ENCODE results near the gene CBARP.

The CBARP gene

DNA sequence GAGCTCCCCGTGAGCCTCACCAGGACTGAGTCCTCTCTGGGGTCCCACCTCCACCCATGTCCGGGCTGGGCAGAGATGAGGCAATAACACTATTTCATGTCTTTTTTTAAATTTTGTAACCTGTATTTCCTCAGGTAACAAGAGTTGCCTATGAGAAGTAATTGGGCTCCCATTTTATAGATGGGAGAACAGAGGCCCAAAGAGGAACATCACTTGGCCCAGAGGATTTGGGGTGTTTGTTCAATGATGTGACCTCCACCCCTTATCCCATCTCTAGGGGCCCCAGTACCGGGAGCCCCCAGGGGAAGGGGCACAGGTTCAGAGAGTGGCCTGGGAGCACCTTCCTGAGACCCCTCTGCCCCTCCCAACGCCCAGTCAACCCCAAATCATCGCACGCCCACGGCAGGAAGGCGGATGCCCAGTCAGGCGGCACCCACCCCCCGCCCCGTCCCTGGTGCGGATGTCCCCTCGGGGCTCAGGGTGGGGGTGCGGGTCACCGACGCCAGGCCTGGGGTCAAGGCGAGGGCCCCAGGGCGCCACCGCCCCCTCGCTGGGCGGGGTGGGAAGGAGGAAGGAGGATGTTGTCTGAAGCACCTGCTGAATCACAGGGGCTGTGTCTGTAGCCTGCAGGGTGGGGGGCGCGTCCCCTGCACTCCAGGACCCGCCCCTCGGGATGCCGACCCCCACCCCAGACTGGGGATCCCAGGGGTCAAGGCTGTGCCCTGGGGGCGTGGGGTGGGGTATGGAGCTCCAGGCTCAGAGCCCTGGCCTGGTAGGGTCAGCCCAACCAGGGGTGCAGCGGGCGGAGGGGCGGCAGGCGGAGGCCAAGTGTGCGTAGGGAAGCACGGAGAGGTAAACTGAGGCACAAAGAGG is 22.3 kb upstream of the CBARP start:
- H3K36me3 ChIP-seq (ENCODE audit: insufficient read depth, low read length): peaks cover 37% of the 10 kb centered on the region
- peak overlapping the region; percentile 72 for H3K4me2 ChIP-seq (ENCODE audit: low read length)
- no peaks in the 10 kb centered on the region for H3K9me3 ChIP-seq (replicated peaks; ENCODE audit: low read length)
- H3K9ac ChIP-seq (ENCODE audit: low read depth, low read length): peak overlapping the region; percentile 23
- H3K4me3 ChIP-seq (ENCODE audit: low read length): peak overlapping the region; percentile 43
- peaks cover 80% of the 10 kb centered on the region for H3K4me1 ChIP-seq (ENCODE audit: control insufficient read depth, insufficient read depth, low read length)
- H3K27me3 ChIP-seq (ENCODE audit: control insufficient read depth, insufficient read depth, low read length): no peaks in the 10 kb centered on the region

DNA sequence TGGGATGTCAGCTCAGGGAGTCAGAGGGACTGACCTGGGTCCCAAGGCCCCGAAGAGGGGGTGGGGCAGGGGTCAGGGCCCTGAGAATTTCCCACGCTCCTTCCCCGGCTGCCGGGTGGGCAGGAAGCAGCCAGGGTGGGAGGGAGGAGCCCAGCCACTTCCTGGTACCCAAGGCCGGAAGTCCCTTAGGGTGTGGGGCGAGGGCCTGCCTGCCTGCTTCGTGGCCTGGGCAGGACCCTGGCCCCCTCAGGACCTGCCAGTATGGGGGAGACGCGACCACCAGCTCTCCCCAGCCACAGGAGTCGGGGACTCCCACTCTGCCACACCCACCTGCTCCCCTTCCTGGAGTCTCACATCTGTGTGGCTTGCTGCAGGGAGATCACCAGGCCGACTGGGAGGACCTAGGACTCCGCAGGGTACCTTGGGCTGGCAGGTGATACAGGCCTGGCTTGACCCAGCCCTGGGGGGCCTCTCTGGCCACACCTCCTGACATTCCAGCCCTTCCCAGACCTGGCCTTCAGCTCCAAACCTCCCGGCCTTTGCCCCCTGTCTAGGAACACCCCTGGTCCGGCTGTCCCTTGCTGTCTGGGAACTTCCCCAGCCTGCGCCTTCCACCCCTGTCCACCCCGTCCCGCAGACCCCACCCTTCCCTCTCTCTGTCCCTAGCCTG is 21.5 kb upstream of the CBARP start:
- H3K4me3 ChIP-seq (ENCODE audit: low read length): no peak overlapping the region
- peaks cover 45% of the 10 kb centered on the region for H3K36me3 ChIP-seq (ENCODE audit: insufficient read depth, low read length)
- H3K9ac ChIP-seq (ENCODE audit: low read depth, low read length): peak overlapping the region; percentile 23
- H3K4me2 ChIP-seq (ENCODE audit: low read length): no peak overlapping the region
- no peaks in the 10 kb centered on the region for H3K9me3 ChIP-seq (replicated peaks; ENCODE audit: low read length)
- H3K4me1 ChIP-seq (ENCODE audit: control insufficient read depth, insufficient read depth, low read length): peaks cover 80% of the 10 kb centered on the region
- no peaks in the 10 kb centered on the region for H3K27me3 ChIP-seq (ENCODE audit: control insufficient read depth, insufficient read depth, low read length)

DNA sequence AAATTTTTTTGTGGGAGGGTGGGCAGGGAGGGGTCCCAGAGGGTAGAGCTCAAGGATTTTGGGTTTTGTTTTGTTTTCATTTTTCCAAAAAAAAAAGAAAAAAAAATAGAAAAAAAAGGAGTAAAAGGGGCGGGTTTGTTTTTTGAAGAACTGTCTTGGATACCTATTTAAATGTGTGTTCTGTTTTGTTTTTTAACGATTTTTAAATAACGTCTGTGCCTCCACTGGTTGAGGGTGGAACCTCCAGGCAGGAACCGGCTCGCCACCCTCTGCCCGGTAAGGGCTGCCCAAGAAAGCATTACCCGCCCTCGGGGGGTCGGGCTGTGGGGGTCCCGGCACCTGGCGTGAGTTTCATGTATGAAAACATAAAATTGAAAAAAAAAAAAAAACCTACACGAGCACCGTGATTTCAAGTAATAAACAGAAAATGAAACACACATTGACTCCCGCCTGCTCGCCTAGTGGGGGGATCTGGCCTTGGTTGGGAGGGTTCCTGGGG is 21.0 kb upstream of the CBARP start:
- Histone ChIP-seq H3K27me3 (ENCODE audit: control insufficient read depth, insufficient read depth, low read length) (no peaks in the 10 kb centered on the region), H3K9me3 (replicated peaks; ENCODE audit: low read length) (no peaks in the 10 kb centered on the region), H3K36me3 (ENCODE audit: insufficient read depth, low read length) (peaks cover 51% of the 10 kb centered on the region), H3K4me2 (ENCODE audit: low read length) (no peak overlapping the region), H3K4me1 (ENCODE audit: control insufficient read depth, insufficient read depth, low read length) (peaks cover 84% of the 10 kb centered on the region), H3K4me3 (ENCODE audit: low read length) (no peak overlapping the region), H3K9ac (ENCODE audit: low read depth, low read length) (no peak overlapping the region)

GRCh38 chr19:1258163-1258492 is 20.3 kb upstream of the CBARP start:
- peaks cover 56% of the 10 kb centered on the region for H3K36me3 ChIP-seq (ENCODE audit: insufficient read depth, low read length)
- H3K27me3 ChIP-seq (ENCODE audit: control insufficient read depth, insufficient read depth, low read length): no peaks in the 10 kb centered on the region
- no peak overlapping the region for H3K9ac ChIP-seq (ENCODE audit: low read depth, low read length)
- H3K9me3 ChIP-seq (replicated peaks; ENCODE audit: low read length): no peaks in the 10 kb centered on the region
- H3K4me2 ChIP-seq (ENCODE audit: low read length): no peak overlapping the region
- H3K4me3 ChIP-seq (ENCODE audit: low read length): no peak overlapping the region
- peaks cover 86% of the 10 kb centered on the region for H3K4me1 ChIP-seq (ENCODE audit: control insufficient read depth, insufficient read depth, low read length)

DNA sequence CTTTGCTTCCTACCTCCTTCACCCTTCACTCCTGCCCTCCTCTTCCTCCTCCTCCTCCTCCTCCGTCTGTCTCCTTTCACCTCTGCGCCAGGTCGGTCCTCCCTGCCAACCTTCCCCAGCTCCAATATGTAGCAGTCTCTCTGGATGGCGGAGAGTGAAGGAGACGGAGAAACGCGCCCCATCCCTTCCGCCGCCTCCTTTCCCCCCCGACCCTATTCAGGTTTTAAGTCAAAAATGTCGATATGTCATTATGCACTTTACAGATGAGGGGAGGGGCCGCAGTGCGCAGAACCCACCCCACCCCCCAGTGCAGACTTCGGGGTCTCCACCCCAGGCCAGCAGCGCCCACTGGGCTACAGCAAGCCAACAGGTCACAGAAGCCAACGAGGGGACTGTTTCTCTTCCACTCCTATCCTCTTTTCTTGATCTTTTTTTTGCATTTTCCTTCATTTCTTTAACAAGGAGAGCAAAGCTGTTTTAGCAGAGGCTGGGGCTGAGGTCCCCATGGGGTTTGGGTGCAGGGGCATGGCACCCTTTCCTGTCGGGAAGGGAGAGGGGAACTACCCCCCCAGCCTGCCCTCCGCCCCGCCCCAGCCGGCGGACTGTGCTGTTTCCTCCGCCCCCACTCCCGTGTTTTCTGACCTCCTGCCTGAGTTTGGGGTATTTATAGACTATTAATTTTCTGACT is 19.8 kb upstream of the CBARP start:
- Histone ChIP-seq H3K27me3 (ENCODE audit: control insufficient read depth, insufficient read depth, low read length) (no peaks in the 10 kb centered on the region), H3K4me1 (ENCODE audit: control insufficient read depth, insufficient read depth, low read length) (peaks cover 81% of the 10 kb centered on the region), H3K9me3 (replicated peaks; ENCODE audit: low read length) (no peaks in the 10 kb centered on the region), H3K9ac (ENCODE audit: low read depth, low read length) (no peak overlapping the region), H3K4me3 (ENCODE audit: low read length) (no peak overlapping the region), H3K36me3 (ENCODE audit: insufficient read depth, low read length) (peaks cover 56% of the 10 kb centered on the region), H3K4me2 (ENCODE audit: low read length) (peak overlapping the region; percentile 27)

GRCh38 chr19:1256646-1257474 is 19.1 kb upstream of the CBARP start:
- no peaks in the 10 kb centered on the region for H3K27me3 ChIP-seq (ENCODE audit: control insufficient read depth, insufficient read depth, low read length)
- H3K4me2 ChIP-seq (ENCODE audit: low read length): peak overlapping the region; percentile 17
- no peak overlapping the region for H3K4me3 ChIP-seq (ENCODE audit: low read length)
- no peaks in the 10 kb centered on the region for H3K9me3 ChIP-seq (replicated peaks; ENCODE audit: low read length)
- peak overlapping the region; percentile 24 for H3K9ac ChIP-seq (ENCODE audit: low read depth, low read length)
- H3K4me1 ChIP-seq (ENCODE audit: control insufficient read depth, insufficient read depth, low read length): peaks cover 73% of the 10 kb centered on the region
- peaks cover 59% of the 10 kb centered on the region for H3K36me3 ChIP-seq (ENCODE audit: insufficient read depth, low read length)

GRCh38 chr19:1255186-1256161 is 17.7 kb upstream of the CBARP start:
- Histone ChIP-seq H3K36me3 (ENCODE audit: insufficient read depth, low read length) (peaks cover 73% of the 10 kb centered on the region), H3K4me1 (ENCODE audit: control insufficient read depth, insufficient read depth, low read length) (peaks cover 62% of the 10 kb centered on the region), H3K27me3 (ENCODE audit: control insufficient read depth, insufficient read depth, low read length) (no peaks in the 10 kb centered on the region), H3K9me3 (replicated peaks; ENCODE audit: low read length) (no peaks in the 10 kb centered on the region), H3K9ac (ENCODE audit: low read depth, low read length) (peak overlapping the region; percentile 38), H3K4me3 (ENCODE audit: low read length) (peak overlapping the region; percentile 19), H3K4me2 (ENCODE audit: low read length) (peak overlapping the region; percentile 98)

DNA sequence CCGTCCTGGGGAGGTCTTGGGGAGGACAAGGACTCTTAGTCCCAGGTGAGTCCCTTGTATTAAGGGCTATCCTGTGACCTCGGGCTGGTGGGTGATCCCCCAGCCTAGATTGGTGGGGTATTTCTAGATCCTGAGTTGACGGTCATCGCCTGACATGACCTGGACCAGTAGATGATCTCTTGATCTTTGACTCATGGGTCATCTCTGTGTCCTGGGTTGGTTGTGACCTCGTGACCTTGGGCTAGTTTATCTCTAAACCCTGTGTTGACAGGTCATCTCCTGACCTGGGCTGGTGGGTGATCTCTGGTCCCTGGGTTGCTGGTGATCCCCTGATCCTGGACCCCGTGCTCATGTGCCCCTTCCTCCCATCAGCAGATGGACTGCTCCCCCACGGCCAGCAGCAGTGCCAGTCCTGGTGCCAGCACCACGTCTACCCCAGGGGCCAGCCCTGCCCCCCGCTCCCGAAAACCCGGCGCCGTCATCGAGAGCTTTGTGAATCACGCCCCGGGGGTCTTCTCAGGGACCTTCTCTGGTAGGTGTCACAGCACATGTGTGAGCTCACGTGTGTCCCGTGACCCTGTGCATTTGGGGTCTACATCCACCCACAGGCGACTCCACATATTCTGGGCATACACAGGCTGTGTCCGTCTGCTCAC is 16.9 kb upstream of the CBARP start:
- Histone ChIP-seq H3K9me3 (replicated peaks; ENCODE audit: low read length) (no peaks in the 10 kb centered on the region), H3K4me2 (ENCODE audit: low read length) (peak overlapping the region; percentile 98), H3K4me3 (ENCODE audit: low read length) (peak overlapping the region; percentile 83), H3K36me3 (ENCODE audit: insufficient read depth, low read length) (peaks cover 79% of the 10 kb centered on the region), H3K9ac (ENCODE audit: low read depth, low read length) (peak overlapping the region; percentile 92), H3K27me3 (ENCODE audit: control insufficient read depth, insufficient read depth, low read length) (no peaks in the 10 kb centered on the region), H3K4me1 (ENCODE audit: control insufficient read depth, insufficient read depth, low read length) (peaks cover 57% of the 10 kb centered on the region)

- Histone ChIP-seq H3K4me2 (ENCODE audit: low read length) (peak overlapping the region; percentile 98), H3K4me3 (ENCODE audit: low read length) (peak overlapping the region; percentile 83), H3K27me3 (ENCODE audit: control insufficient read depth, insufficient read depth, low read length) (no peaks in the 10 kb centered on the region), H3K4me1 (ENCODE audit: control insufficient read depth, insufficient read depth, low read length) (peaks cover 53% of the 10 kb centered on the region), H3K9ac (ENCODE audit: low read depth, low read length) (peak overlapping the region; percentile 92), H3K9me3 (replicated peaks; ENCODE audit: low read length) (no peaks in the 10 kb centered on the region), H3K36me3 (ENCODE audit: insufficient read depth, low read length) (peaks cover 79% of the 10 kb centered on the region)
Observed at GRCh38 chr19:1254081-1254527, 16.3 kb upstream of the CBARP start.
